ENCODE data around the gene PLCL2.

DNA sequence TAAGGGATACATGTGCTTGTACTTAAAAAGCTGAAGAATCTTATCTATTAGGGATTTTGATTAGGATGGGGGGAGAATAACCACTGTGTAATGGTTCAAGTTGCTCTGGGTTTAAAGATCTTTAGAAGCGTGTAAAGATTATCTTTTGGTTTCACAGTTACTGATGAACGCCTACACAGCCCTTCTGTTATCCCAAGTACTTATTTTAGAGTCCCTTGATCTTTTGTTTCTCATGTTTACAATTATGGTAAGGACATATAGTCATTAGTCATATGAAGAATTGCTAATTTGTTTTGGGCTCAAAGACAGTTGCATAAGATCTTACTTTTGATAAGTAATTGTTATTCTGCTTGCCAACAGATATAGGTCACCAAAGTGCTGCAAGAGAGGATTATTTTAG is 160.1 kb downstream of the PLCL2 start:
- TF ChIP-seq, protein P1, sequence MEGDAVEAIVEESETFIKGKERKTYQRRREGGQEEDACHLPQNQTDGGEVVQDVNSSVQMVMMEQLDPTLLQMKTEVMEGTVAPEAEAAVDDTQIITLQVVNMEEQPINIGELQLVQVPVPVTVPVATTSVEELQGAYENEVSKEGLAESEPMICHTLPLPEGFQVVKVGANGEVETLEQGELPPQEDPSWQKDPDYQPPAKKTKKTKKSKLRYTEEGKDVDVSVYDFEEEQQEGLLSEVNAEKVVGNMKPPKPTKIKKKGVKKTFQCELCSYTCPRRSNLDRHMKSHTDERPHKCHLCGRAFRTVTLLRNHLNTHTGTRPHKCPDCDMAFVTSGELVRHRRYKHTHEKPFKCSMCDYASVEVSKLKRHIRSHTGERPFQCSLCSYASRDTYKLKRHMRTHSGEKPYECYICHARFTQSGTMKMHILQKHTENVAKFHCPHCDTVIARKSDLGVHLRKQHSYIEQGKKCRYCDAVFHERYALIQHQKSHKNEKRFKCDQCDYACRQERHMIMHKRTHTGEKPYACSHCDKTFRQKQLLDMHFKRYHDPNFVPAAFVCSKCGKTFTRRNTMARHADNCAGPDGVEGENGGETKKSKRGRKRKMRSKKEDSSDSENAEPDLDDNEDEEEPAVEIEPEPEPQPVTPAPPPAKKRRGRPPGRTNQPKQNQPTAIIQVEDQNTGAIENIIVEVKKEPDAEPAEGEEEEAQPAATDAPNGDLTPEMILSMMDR (IDR thresholded peaks at IDR 0.05; ENCODE audit: low read length) = no peak
- TF ChIP-seq EZH2 (optimal IDR thresholded peaks at IDR 0.05; ENCODE audit: low read depth, low read length) = no peak
